ENCODE measurements around the gene KRTAP4-3. TPM values are rescaled to one million over a fixed set of nuclear protein-coding genes. Genes with fewer than 3 reads are reported as not detected.
"Not testable (repeated sequence)": the region's sequence is repeated elsewhere in the genome, so short reads cannot be mapped to it uniquely, and the experiment has no call there.

The KRTAP4-3 gene
- polyA plus RNA-seq, 6 donors from 2014 or later: not detected

GRCh38 chr17:41123292-41123990, 44.6 kb downstream of the KRTAP4-3 start:
- not testable (repeated sequence) for DNase-seq; H3K27me3 Mint-ChIP-seq; ATAC-seq (ENCODE audit: low read depth in 2 of 2)
- H3K27ac Mint-ChIP-seq: peak overlapping the region; percentile 0 to 97 (median 38)
- H3K36me3 Mint-ChIP-seq: peaks cover 0 to 18% of the 10 kb centered on the region in 2 donors
- H3K4me3 Mint-ChIP-seq: peak overlapping the region in 7 of 8 donors; percentile 39 to 87 (median 86)
- peaks cover 47 to 71% (median 53%) of the 10 kb centered on the region in 3 donors for H3K4me1 Mint-ChIP-seq
- H3K9me3 Mint-ChIP-seq: peaks cover 0 to 24% (median 6%) of the 10 kb centered on the region in 7 donors

DNA sequence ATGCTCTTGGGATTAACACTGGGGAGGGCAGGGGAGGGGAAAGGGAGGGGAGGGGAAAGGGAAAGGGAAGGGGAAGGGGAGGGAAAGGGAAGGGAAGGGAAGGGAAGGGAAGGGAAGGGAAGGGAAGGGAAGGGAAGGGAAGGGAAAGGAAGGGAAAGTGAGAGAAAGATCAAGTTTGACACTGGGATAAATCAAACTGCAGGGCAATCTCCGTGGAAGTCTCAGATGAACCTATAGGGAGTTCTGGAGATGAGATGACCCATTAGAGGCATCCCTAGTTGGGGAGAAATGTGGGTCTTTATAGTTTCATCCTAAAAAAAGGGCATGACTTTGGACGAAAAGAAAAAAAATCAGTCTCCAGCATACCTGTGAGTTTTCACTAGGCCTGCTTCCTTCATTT, 46.3 kb downstream of the KRTAP4-3 start:
- peak overlapping the region in 1 of 8 donors; percentile 29 for H3K4me3 Mint-ChIP-seq
- ATAC-seq (ENCODE audit: low read depth in 2 of 2) (no peak), DNase-seq (no peak)
- H3K9me3 Mint-ChIP-seq: peaks cover 1 to 24% (median 6%) of the 10 kb centered on the region in 7 donors
- peaks cover 0 to 26% of the 10 kb centered on the region in 2 donors for H3K36me3 Mint-ChIP-seq
- H3K27ac Mint-ChIP-seq: peak overlapping the region in 5 of 6 donors; percentile 23 to 97 (median 41)
- H3K4me1 Mint-ChIP-seq: peaks cover 55 to 86% (median 64%) of the 10 kb centered on the region in 3 donors
- H3K27me3 Mint-ChIP-seq: no peaks in the 10 kb centered on the region

GRCh38 chr17:41119696-41120690, 48.0 kb downstream of the KRTAP4-3 start:
- H3K4me1 Mint-ChIP-seq: peaks cover 68 to 93% (median 80%) of the 10 kb centered on the region in 3 donors
- peak overlapping the region; percentile 97 to 100 (median 98) for H3K27ac Mint-ChIP-seq
- peaks cover 0 to 34% of the 10 kb centered on the region in 2 donors for H3K36me3 Mint-ChIP-seq
- ATAC-seq (ENCODE audit: low read depth in 2 of 2) (peak; percentile 76 to 83), DNase-seq (peak; percentile 75)
- H3K27me3 Mint-ChIP-seq: not testable (repeated sequence)
- peak overlapping the region in 7 of 8 donors; percentile 32 to 88 (median 78) for H3K4me3 Mint-ChIP-seq
- H3K9me3 Mint-ChIP-seq: peaks cover 0 to 24% (median 3%) of the 10 kb centered on the region in 7 donors

- peaks cover 59 to 95% (median 73%) of the 10 kb centered on the region in 3 donors for H3K4me1 Mint-ChIP-seq
- H3K27ac Mint-ChIP-seq: peak overlapping the region; percentile 57 to 95 (median 87)
- H3K9me3 Mint-ChIP-seq: peaks cover 0 to 19% (median 3%) of the 10 kb centered on the region in 7 donors
- peak overlapping the region in 4 of 8 donors; percentile 43 to 69 (median 52) for H3K4me3 Mint-ChIP-seq
- ATAC-seq (ENCODE audit: low read depth in 2 of 2): no peak
- peaks cover 3 to 34% of the 10 kb centered on the region in 2 donors for H3K36me3 Mint-ChIP-seq
- no peaks in the 10 kb centered on the region for H3K27me3 Mint-ChIP-seq
- no peak for DNase-seq
Observed at GRCh38 chr17:41118721-41119120, 49.3 kb downstream of the KRTAP4-3 start.

DNA sequence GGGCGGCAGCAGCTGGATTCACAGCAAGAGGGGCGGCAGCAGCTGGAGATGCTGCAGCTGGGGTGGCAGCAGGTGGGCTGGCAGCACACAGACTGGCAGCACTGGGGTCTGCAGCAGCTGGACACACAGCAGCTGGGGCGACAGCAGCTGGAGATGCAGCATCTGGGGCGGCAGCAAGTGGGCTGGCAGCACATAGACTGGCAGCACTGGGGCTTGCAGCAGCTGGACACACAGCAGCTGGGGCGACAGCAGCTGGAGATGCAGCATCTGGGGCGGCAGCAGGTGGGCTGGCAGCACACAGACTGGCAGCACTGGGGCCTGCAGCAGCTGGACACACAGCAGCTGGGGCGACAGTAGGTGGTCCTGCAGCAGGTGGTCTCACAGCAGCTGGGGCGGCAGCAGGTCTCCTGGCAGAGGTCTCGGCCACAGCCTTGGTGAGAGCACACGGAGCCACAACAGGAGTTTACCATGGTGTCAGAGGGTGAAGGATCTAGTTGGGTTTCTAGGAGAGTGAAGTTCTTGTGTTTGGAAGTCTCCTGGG, 50.1 kb downstream of the KRTAP4-3 start, which contains the start of gene KRTAP4-11:
Gene KRTAP4-11, minus strand, starts transcription at position 528 of the 541 bp plus-strand sequence. Its CDS starts 58 bp downstream, at position 470.
- peaks cover 53 to 92% (median 65%) of the 10 kb centered on the region in 3 donors for H3K4me1 Mint-ChIP-seq
- peak within 1 kb of the TSS; percentile 91 to 100 (median 98) for H3K27ac Mint-ChIP-seq
- H3K4me3 Mint-ChIP-seq: peak within 1 kb of the TSS in 6 of 8 donors; percentile 36 to 87 (median 74)
- H3K36me3 Mint-ChIP-seq: peaks cover 10 to 27% of the 10 kb centered on the region in 2 donors
- not testable (repeated sequence) for DNase-seq; ATAC-seq (ENCODE audit: low read depth in 2 of 2); H3K27me3 Mint-ChIP-seq
- peaks cover 0 to 22% (median 4%) of the 10 kb centered on the region in 7 donors for H3K9me3 Mint-ChIP-seq

Other genes starting within 250 kb of the KRTAP4-3 start
- under 1 TPM in 1 of 6 donors, not detected in 5; 0.19 TPM for gene KRT23, start 230.6 kb downstream of the KRTAP4-3 start, polyA plus RNA-seq (ENCODE audit: low read depth in 6 of 6)
- gene KRT39, start 201.3 kb downstream of the KRTAP4-3 start, polyA plus RNA-seq (ENCODE audit: low read depth in 6 of 6): not detected
- not detected for gene KRT40, start 183.9 kb downstream of the KRTAP4-3 start, polyA plus RNA-seq (ENCODE audit: low read depth in 6 of 6)
- not detected for gene KRTAP3-3, start 174.1 kb downstream of the KRTAP4-3 start, polyA plus RNA-seq (ENCODE audit: low read depth in 6 of 6)
- not detected for gene KRTAP3-2, start 168.3 kb downstream of the KRTAP4-3 start, polyA plus RNA-seq (ENCODE audit: low read depth in 6 of 6)
- gene KRTAP3-1, start 159.1 kb downstream of the KRTAP4-3 start, polyA plus RNA-seq (ENCODE audit: low read depth in 6 of 6): not detected
- not detected for gene KRTAP1-5, start 141.0 kb downstream of the KRTAP4-3 start, polyA plus RNA-seq (ENCODE audit: low read depth in 6 of 6)
- gene KRTAP1-4, start 138.0 kb downstream of the KRTAP4-3 start, polyA plus RNA-seq (ENCODE audit: low read depth in 6 of 6): not detected
- not detected for gene KRTAP1-3, start 133.3 kb downstream of the KRTAP4-3 start, polyA plus RNA-seq (ENCODE audit: low read depth in 6 of 6)
- gene KRTAP1-1, start 126.8 kb downstream of the KRTAP4-3 start, polyA plus RNA-seq (ENCODE audit: low read depth in 6 of 6): not detected
- gene KRTAP2-1, start 120.9 kb downstream of the KRTAP4-3 start, polyA plus RNA-seq (ENCODE audit: low read depth in 6 of 6): not detected
- not detected for gene KRTAP2-2, start 113.0 kb downstream of the KRTAP4-3 start, polyA plus RNA-seq (ENCODE audit: low read depth in 6 of 6)
- not detected for gene KRTAP2-3, start 108.1 kb downstream of the KRTAP4-3 start, polyA plus RNA-seq (ENCODE audit: low read depth in 6 of 6)
- gene KRTAP2-4, start 102.3 kb downstream of the KRTAP4-3 start, polyA plus RNA-seq (ENCODE audit: low read depth in 6 of 6): not detected
- gene KRTAP4-7, start 84.1 kb downstream of the KRTAP4-3 start, polyA plus RNA-seq (ENCODE audit: low read depth in 6 of 6): not detected
- gene KRTAP4-8, start 70.1 kb downstream of the KRTAP4-3 start, polyA plus RNA-seq (ENCODE audit: low read depth in 6 of 6): not detected
- gene KRTAP4-16, start 66.0 kb downstream of the KRTAP4-3 start, polyA plus RNA-seq (ENCODE audit: low read depth in 6 of 6): not detected
- gene KRTAP4-9, start 62.8 kb downstream of the KRTAP4-3 start, polyA plus RNA-seq (ENCODE audit: low read depth in 6 of 6): not detected
- not detected for gene KRTAP4-11, start 49.8 kb downstream of the KRTAP4-3 start, polyA plus RNA-seq (ENCODE audit: low read depth in 6 of 6)
- gene KRTAP4-12, start 44.0 kb downstream of the KRTAP4-3 start, polyA plus RNA-seq (ENCODE audit: low read depth in 6 of 6): 1 to 10 TPM in 2 of 6 donors, under 1 TPM in 2, not detected in 2; 0.30 to 3.3 (median 1.3) TPM
- 1 to 10 TPM in 2 of 6 donors, not detected in 4; 1.6 to 2.0 TPM for gene KRTAP4-6, start 27.7 kb downstream of the KRTAP4-3 start, polyA plus RNA-seq (ENCODE audit: low read depth in 6 of 6)
- gene KRTAP4-5, start 18.4 kb downstream of the KRTAP4-3 start, polyA plus RNA-seq (ENCODE audit: low read depth in 6 of 6): not detected
- not detected for gene KRTAP4-4, start 7.5 kb downstream of the KRTAP4-3 start, polyA plus RNA-seq (ENCODE audit: low read depth in 6 of 6)
- gene KRTAP4-2, start 10.0 kb upstream of the KRTAP4-3 start, polyA plus RNA-seq (ENCODE audit: low read depth in 6 of 6): not detected
- not detected for gene KRTAP4-1, start 16.7 kb upstream of the KRTAP4-3 start, polyA plus RNA-seq (ENCODE audit: low read depth in 6 of 6)
- gene KRTAP9-1, start 21.7 kb upstream of the KRTAP4-3 start, polyA plus RNA-seq (ENCODE audit: low read depth in 6 of 6): not detected
- not detected for gene KRTAP9-2, start 58.4 kb upstream of the KRTAP4-3 start, polyA plus RNA-seq (ENCODE audit: low read depth in 6 of 6)
- not detected for gene KRTAP9-3, start 64.2 kb upstream of the KRTAP4-3 start, polyA plus RNA-seq (ENCODE audit: low read depth in 6 of 6)
- not detected for gene KRTAP9-8, start 69.8 kb upstream of the KRTAP4-3 start, polyA plus RNA-seq (ENCODE audit: low read depth in 6 of 6)
- gene KRTAP9-4, start 81.5 kb upstream of the KRTAP4-3 start, polyA plus RNA-seq (ENCODE audit: low read depth in 6 of 6): not detected
- gene KRTAP9-9, start 87.2 kb upstream of the KRTAP4-3 start, polyA plus RNA-seq (ENCODE audit: low read depth in 6 of 6): not detected
- not detected for gene KRTAP9-6, start 97.2 kb upstream of the KRTAP4-3 start, polyA plus RNA-seq (ENCODE audit: low read depth in 6 of 6)
- gene KRTAP9-7, start 107.5 kb upstream of the KRTAP4-3 start, polyA plus RNA-seq (ENCODE audit: low read depth in 6 of 6): not detected
- not detected for gene KRTAP29-1, start 134.6 kb upstream of the KRTAP4-3 start, polyA plus RNA-seq (ENCODE audit: low read depth in 6 of 6)
- gene KRTAP16-1, start 141.1 kb upstream of the KRTAP4-3 start, polyA plus RNA-seq (ENCODE audit: low read depth in 6 of 6): 1 to 10 TPM in 1 of 6 donors, under 1 TPM in 3, not detected in 2; 0.38 to 2.0 (median 0.55) TPM
- not detected for gene KRTAP17-1, start 147.5 kb upstream of the KRTAP4-3 start, polyA plus RNA-seq (ENCODE audit: low read depth in 6 of 6)
- not detected for gene KRT33A, start 182.6 kb upstream of the KRTAP4-3 start, polyA plus RNA-seq (ENCODE audit: low read depth in 6 of 6)
- not detected for gene KRT33B, start 201.6 kb upstream of the KRTAP4-3 start, polyA plus RNA-seq (ENCODE audit: low read depth in 6 of 6)
- gene KRT34, start 214.1 kb upstream of the KRTAP4-3 start, polyA plus RNA-seq (ENCODE audit: low read depth in 6 of 6): not detected
- gene KRT31, start 229.4 kb upstream of the KRTAP4-3 start, polyA plus RNA-seq (ENCODE audit: low read depth in 6 of 6): not detected

Data from naive B cell (primary cell).